ENCODE results near the gene ZBTB5.

ZBTB5 gene

DNA sequence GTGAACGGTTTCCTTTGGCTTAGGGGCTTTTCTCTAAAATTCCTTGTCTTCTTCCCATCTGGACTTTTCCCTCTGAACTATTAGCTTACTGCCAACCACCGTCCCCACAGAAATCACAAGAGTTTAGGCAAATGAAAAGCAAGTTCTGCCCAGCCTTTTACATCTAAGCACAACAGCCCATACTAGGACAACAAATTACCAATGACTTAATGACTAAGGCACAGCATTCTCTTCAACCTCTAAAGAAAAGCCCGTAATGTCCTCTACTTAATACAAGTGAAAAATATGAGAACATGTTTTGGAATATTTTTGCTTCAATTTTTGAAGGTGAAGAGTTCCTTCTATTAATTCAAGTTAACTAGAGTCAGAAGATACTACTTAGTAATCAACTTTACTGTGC, 1.2 kb downstream of the ZBTB5 start:
- no peak for DNase-seq (ENCODE audit: low read depth)
- H3K4me3 ChIP-seq (ENCODE audit: control insufficient read depth, low read depth, low read length) = peak overlapping the region; percentile 71
- TF ChIP-seq CTCF (IDR thresholded peaks at IDR 0.05; ENCODE audit: control insufficient read depth, insufficient read depth, low read depth, low read length, missing control alignments) = no peak

GRCh38 chr9:37456817-37457216, 8.4 kb downstream of the ZBTB5 start:
- no peak overlapping the region for H3K4me3 ChIP-seq (ENCODE audit: control insufficient read depth, low read depth, low read length)
- no peak for TF ChIP-seq CTCF (IDR thresholded peaks at IDR 0.05; ENCODE audit: control insufficient read depth, insufficient read depth, low read depth, low read length, missing control alignments)
- DNase-seq (ENCODE audit: low read depth) = no peak

DNA sequence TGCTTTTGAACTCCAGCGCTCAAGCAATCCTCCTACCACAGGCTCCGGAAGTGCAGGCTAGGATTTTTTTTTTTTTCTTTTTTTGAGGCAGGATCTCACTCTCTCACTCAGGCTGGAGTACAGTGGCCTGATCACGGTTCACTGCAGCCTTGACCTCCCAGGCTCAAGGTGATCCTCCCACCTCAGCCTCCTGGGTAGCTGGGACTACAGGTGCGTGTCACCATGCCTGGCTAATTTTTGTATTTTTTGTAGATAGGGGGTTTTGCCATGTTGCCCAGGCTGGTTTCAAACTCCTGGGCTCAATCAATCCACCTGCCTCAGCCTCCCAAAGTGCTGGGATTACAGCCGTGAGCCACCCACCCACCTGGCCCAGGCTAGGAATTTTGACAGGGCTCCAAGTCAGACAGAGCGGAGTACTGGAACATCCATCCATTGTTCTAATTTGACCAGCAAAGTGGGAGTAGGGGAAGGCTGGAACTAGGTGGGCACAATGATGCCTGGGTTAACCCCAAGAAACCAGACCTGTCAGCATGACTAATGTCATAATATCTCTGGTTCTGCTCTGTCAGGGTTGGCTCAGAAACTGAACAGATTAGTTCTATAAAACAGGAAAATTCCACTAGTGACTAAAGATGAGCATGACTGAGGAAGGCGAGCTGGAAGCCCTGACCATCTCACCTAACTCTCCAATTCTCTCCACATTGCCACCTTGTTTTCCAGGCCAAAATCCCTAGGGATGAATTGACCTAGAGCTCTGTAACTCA, 9.2 kb downstream of the ZBTB5 start:
- no peak for TF ChIP-seq CTCF (IDR thresholded peaks at IDR 0.05; ENCODE audit: control insufficient read depth, insufficient read depth, low read depth, low read length, missing control alignments)
- H3K4me3 ChIP-seq (ENCODE audit: control insufficient read depth, low read depth, low read length) = no peak overlapping the region
- no peak for DNase-seq (ENCODE audit: low read depth)

GRCh38 chr9:37454238-37454637, 11.0 kb downstream of the ZBTB5 start:
- no peak overlapping the region for H3K4me3 ChIP-seq (ENCODE audit: control insufficient read depth, low read depth, low read length)
- TF ChIP-seq CTCF (IDR thresholded peaks at IDR 0.05; ENCODE audit: control insufficient read depth, insufficient read depth, low read depth, low read length, missing control alignments) = no peak
- no peak for DNase-seq (ENCODE audit: low read depth)

- H3K4me3 ChIP-seq (ENCODE audit: control insufficient read depth, low read depth, low read length) = no peak overlapping the region
- no peak for DNase-seq (ENCODE audit: low read depth)
- no peak for TF ChIP-seq CTCF (IDR thresholded peaks at IDR 0.05; ENCODE audit: control insufficient read depth, insufficient read depth, low read depth, low read length, missing control alignments)
These were observed 11.4 kb downstream of the ZBTB5 start for GRCh38 chr9:37453827-37454226.

DNA sequence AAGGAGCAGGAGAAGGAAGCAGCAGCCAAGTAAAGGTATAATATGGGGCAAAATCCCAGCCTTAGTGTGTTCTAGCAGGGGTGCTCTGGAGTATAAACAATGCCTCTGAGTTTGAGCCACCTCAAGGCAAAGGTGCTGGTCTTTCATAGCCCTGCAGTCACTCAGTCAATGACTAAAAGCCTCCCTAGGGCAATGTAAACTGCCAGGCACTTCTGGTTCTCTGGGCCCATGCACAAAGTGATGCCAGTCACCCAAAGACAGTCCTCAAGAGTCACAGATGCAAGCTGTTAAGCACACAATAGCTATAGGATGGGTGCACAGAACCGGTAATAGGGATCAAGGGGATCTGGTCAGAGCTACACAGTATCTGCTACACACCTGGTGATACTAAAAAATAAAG, 12.6 kb downstream of the ZBTB5 start:
- TF ChIP-seq CTCF (IDR thresholded peaks at IDR 0.05; ENCODE audit: control insufficient read depth, insufficient read depth, low read depth, low read length, missing control alignments) = no peak
- no peak for DNase-seq (ENCODE audit: low read depth)
- no peak overlapping the region for H3K4me3 ChIP-seq (ENCODE audit: control insufficient read depth, low read depth, low read length)
